Myocyte (in vitro differentiated cells): ENCODE results near the gene ROBO2. TPM values are rescaled to one million over a fixed set of nuclear protein-coding genes. Genes with fewer than 3 reads are reported as not detected.

Experiments
- DNase-seq: peaks from one replicate; pipeline ENCODE4 v3.0.0-alpha.2; 2012; ENCODE audit warnings: low read depth
- total RNA-seq: library from RNA; depleted of rRNA; stranded (reverse); fragments of >200 nt; gene quantifications from 2 replicates; pipeline ENCODE4 v1.2.3, GENCODE V29; 2014

ROBO2 gene
- total RNA-seq, 1 donor from 2014 or later, result not detected

- no peak for DNase-seq
Measured at GRCh38 chr3:77122652-77123051, 82.8 kb downstream of the ROBO2 start.

- no peak for DNase-seq
Measured at GRCh38 chr3:77125966-77126365, 86.1 kb downstream of the ROBO2 start.

DNA sequence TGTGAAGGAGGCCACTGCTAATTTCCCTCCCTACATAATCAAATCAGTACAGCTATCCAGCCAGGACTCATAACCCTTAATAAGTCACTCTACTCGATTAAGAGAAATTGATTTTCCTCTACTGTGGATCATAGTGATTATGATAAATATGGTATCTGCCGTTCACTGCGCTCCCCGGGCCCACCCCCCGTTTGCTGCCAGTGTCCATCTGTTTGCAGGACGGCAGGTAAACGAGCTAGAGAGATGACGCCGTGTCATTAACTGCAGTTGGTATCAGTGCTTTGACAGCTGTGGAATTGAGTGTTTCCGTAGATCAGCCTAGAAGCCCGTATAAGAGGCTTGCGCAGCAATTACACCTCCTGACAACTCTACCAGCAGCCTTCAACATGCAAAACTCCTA, 94.9 kb downstream of the ROBO2 start:
- DNase-seq, result no peak

DNA sequence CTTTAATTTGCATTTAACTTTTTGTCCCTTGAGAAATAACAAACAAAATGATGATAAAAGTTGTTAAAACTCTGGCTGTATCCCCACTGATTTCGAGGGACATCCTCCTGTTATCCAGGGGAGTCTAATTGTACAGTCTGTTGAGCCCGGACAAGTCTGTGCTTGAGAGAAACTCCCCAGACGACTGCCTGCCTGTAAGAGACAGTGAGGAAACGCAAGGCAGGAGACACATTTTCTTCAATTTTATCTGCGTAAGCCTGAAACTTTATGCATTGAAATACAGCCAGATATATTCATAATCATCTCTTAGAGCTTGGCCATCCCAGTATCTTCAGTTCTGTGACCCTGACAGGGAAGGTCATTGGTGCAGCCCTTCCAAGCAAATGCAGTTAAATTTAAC, 97.7 kb downstream of the ROBO2 start:
- DNase-seq, result no peak

- DNase-seq, result no peak
Measured at GRCh38 chr3:77139624-77140023, 99.7 kb downstream of the ROBO2 start.

DNA sequence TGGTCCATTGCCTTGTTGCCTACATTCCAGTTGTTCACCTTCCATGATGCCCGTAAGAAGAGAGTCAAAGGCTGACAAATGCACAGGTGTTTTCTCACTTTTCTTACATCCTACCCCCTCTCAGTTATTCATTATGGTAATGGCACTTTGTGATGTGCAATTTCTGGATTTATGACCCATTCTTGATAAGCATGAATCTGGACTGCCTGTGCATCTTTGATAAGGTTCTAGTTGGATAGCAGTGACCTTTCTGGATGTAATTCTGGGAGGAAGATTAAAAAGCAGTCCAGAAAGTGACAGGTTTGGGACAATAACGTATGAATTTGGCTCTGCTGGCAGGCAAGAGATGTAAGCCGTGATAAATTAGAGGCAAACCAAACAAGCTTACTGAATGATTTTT, 101.5 kb downstream of the ROBO2 start:
- DNase-seq, result no peak

DNA sequence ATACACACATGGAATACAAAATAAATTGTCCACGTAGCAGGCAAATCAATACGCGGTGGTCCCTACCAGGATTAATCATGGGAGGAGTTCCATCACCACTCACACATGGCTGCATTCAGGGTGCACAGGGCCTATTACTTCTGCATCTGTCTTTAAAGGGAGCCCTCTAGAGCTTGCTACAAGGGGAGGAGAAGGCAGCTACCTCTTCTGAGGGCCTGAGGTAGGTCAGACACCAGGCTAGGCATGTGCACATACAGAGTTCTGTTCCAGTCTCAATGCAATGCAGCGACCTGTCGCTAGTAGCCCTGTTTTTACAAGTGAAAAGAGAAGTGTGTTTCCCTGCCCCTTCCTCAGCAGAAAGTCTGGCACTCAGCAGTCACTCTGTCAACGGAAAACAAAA, 102.7 kb downstream of the ROBO2 start:
- DNase-seq, result no peak

DNA sequence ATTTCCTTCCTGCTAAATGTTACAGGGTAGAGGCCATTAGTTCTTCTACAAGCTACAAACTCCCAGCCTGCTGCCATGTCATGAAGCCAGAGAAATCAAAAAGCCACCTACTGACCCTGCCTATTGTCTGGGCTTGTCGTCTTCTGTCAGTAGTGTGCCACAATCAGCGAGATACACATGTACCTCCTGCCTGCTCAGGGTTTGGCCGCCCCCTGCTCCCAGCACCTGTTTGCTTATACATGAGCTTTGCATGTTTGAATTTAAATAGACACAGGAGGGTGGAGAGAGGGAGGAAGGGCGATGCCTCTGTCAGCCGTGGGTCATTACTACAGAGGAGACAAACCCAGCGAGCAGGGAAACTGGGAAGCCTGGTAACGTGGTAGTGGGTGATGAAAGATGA, 106.1 kb downstream of the ROBO2 start:
- DNase-seq, result no peak

DNA sequence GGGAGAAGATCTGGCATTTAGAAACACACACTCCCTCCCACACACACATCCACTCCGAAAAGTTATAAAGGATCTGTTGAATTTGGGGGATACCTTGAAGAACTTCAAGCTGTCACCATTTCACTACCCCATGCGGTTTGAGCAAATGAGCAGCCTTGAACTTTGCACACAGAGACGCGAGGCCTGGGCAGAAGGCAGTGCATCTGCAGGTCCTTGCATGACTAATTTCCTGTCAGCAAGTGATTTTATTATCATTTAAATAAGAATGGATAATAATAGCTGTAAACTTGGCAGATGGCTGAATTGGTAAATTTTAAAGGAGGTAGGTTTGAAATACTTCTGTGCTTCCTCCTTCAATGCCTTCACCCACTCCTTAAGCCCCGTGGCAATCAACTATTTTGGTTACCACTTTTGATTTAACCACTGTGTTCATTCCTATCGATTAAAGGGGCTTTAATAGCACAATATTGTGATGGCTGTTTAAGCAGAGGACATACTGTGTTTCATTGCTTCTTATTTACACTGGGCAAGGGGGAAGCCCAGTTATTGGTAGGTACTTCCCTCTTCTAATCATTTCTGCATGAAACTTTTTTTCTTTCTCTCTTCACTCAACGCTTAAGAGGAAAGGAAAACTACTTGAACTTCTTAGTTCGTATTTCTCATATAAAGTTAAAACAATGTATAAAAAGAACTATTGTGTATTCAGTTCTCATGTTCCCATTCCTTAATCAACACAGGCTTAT, 108.1 kb downstream of the ROBO2 start:
- no peak for DNase-seq

- no peak for DNase-seq
Measured at GRCh38 chr3:77149382-77149781, 109.5 kb downstream of the ROBO2 start.

- no peak for DNase-seq
Measured at GRCh38 chr3:77150028-77150427, 110.1 kb downstream of the ROBO2 start.

DNA sequence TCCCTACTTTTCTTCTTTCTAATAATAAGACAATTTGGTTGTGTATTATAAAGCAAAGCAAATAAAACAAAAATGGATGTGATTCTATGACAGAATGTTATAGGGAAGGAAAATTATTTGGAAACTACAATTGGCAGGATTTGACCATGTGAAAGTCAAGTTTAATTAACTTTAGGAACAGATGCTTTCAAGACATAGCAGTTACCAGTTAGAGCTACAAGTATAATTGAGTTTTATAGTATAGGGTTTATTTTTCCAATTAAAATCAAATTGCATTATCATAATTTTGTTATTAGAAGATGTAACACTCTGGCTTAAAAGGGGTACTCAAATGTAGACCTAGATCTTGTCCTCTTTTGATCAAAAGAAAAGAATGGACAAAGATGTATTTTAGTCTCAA, 110.9 kb downstream of the ROBO2 start:
- DNase-seq, result no peak

- no peak for DNase-seq
Measured at GRCh38 chr3:77158730-77159581, 119.1 kb downstream of the ROBO2 start.

GRCh38 chr3:77160931-77161497, 121.1 kb downstream of the ROBO2 start:
- no peak for DNase-seq

DNA sequence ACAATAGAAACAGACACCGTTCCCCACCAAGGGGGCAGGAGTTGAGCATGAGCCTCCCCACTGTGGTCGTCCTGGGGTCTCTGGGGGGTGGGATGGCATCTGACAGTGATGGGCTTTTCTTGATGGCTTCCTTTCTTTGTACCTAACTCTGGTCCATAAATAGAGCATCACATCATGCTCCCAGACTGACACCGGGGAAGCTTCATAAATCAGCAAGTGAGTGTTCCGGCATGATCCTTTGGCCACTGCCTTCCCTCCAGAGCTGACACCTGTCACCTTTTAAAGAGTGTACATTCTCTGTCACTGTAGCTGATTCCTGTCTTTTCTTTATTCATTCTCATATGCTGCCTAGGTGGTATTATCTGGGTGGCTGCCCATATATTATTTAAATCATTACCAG, 129.9 kb downstream of the ROBO2 start:
- no peak for DNase-seq

GRCh38 chr3:77171026-77171425, 131.1 kb downstream of the ROBO2 start:
- no peak for DNase-seq

- no peak for DNase-seq
Measured at GRCh38 chr3:77179762-77180161, 139.9 kb downstream of the ROBO2 start.

GRCh38 chr3:77182341-77182740, 142.4 kb downstream of the ROBO2 start:
- no peak for DNase-seq

DNA sequence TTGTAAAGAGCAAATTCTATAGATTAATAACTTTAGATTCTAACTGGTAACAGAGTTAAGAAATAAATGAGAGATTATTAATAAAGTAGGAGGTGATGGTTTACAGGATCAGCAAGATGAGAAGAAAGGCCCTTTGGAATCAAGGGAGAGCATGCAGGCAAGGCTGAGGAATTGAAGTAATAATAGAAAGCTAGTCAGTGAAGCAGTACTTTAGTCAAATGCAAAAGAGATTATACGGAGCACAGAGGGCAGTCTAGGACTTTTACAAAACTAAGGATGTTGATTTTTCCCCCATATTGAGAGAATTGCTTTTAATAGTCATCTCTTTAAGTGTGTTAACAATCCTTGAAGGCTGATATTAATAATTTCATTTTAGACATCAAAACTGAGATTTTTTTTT, 146.4 kb downstream of the ROBO2 start:
- no peak for DNase-seq

DNA sequence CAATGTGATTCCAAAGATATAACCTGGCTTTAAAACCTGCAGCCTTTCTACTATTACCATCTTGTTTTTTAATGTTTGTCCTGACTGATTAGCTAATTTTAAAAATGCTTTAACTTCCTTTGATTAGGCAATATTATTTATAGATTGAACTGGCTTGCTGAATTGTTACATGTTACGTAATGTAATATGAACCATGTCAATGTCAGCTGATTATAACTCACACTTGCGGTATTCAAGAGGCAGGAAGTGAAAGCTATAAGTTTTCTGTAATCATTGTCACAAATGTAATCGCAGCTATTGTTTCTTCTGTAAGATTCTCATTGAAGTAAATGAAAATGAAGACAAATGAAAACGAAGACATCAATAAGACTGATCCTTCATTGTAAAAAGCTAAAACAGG, 146.8 kb downstream of the ROBO2 start:
- DNase-seq, result no peak

- no peak for DNase-seq
Measured at GRCh38 chr3:77188210-77188609, 148.3 kb downstream of the ROBO2 start.

GRCh38 chr3:77189258-77189657, 149.4 kb downstream of the ROBO2 start:
- no peak for DNase-seq
